Smooth muscle cell (in vitro differentiated cells): ENCODE results near the gene PLSCR2. TPM values are rescaled to one million over a fixed set of nuclear protein-coding genes. Genes with fewer than 3 reads are reported as not detected.
"Not testable (repeated sequence)": the region's sequence is repeated elsewhere in the genome, so short reads cannot be mapped to it uniquely, and the experiment has no call there.

Experiments
- DNase-seq: peaks from one replicate; lab custom pipeline; 2025; ENCODE audit not compliant: unreplicated experiment; lab: John Stamatoyannopoulos, UW
- H2AFZ ChIP-seq: fragments of 200-600 bp; sonication (generic); 2 replicates; pipeline ENCODE4 v1.6.0; 2016; ENCODE audit warnings: antibody characterized with exemption, low read depth, mild to moderate bottlenecking
- H3F3A ChIP-seq: fragments of 200-600 bp; sonication (generic); 2 replicates; pipeline ENCODE4 v1.6.0; 2017; ENCODE audit warnings: antibody characterized with exemption, low read depth
- H3K27ac ChIP-seq: fragments of 200-600 bp; sonication (generic); 2 replicates; pipeline ENCODE4 v1.5.1; 2016; ENCODE audit warnings: low read depth, mild to moderate bottlenecking
- H3K27me3 ChIP-seq: fragments of 200-600 bp; sonication (generic); 2 replicates; pipeline ENCODE4 v1.6.1; 2016; ENCODE audit warnings: low read depth, mild to moderate bottlenecking
- H3K36me3 ChIP-seq: fragments of 200-600 bp; sonication (generic); 2 replicates; pipeline ENCODE4 v1.5.1; 2016; ENCODE audit warnings: low read depth
- H3K4me1 ChIP-seq: fragments of 200-600 bp; sonication (generic); 2 replicates; pipeline ENCODE4 v1.5.1; 2016; ENCODE audit warnings: low read depth
- H3K4me2 ChIP-seq: fragments of 200-600 bp; sonication (generic); 2 replicates; pipeline ENCODE4 v1.6.0; 2016; ENCODE audit warnings: mild to moderate bottlenecking
- H3K4me3 ChIP-seq: fragments of 200-600 bp; sonication (generic); 2 replicates; pipeline ENCODE4 v1.5.1; 2016; ENCODE audit warnings: mild to moderate bottlenecking
- H3K79me2 ChIP-seq: fragments of 200-600 bp; sonication (generic); 2 replicates; pipeline ENCODE4 v1.6.0; 2016; ENCODE audit warnings: low read depth, mild to moderate bottlenecking
- H3K9ac ChIP-seq: fragments of 200-600 bp; sonication (generic); 2 replicates; pipeline ENCODE4 v1.6.0; 2016; ENCODE audit warnings: low read depth
- H3K9me3 ChIP-seq: fragments of 200-600 bp; sonication (generic); replicated peaks from 2 replicates; pipeline ENCODE4 v1.5.1; 2016; ENCODE audit warnings: low read depth
- H4K20me1 ChIP-seq: fragments of 200-600 bp; sonication (generic); 2 replicates; pipeline ENCODE4 v1.6.0; 2016; ENCODE audit warnings: low read depth
- WGBS: methylation state at CpG from one replicate; pipeline ENCODE4 v1.1.7; 2016; ENCODE audit warnings: low lambda C conversion rate; 5-methylcytosine and 5-hydroxymethylcytosine counted together
- polyA plus RNA-seq: library from polyadenylated mRNA; unstranded; fragments of >200 nt; fragmentation: Nextera tagmentation; extraction: Ambion mirVana; gene quantifications from 2 replicates; pipeline ENCODE4 v1.2.1, GENCODE V29; 2016
- total RNA-seq: library from RNA; depleted of rRNA; stranded (reverse); fragments of >200 nt; gene quantifications from 2 replicates; pipeline ENCODE4 v1.2.3, GENCODE V29; 2014
- TF ChIP-seq, protein P1 (sequence below): fragments of 200-600 bp; sonication (generic); IDR thresholded peaks from 2 replicates; pipeline ENCODE4 v1.5.1; 2017; ENCODE audit warnings: borderline replicate concordance, mild to moderate bottlenecking, antibody characterized with exemption; ENCODE audit not compliant: insufficient read depth, poor library complexity, severe bottlenecking

The PLSCR2 gene
- total and polyA plus RNA-seq, 2 experiments from 2014 or later = 0.58 TPM; not detected in 1

DNA sequence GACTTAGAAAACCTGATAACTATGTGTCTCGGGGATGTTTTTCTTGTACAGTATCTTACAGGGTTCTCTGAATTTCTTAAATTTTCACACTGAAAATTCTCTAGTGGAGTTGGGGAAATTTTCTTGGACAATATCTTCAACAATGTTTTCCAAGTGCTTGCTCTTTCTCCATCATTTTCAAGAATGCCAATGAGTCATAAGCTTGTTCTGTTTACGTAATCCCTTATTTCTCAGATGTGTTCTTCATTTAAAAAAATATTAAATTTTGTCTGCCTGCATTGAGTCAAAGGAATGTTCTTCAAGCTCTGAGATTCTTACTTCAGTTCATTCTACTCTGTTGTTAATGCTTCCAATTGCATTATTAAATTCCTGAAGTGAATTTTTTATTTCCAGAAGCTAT is 21.9 kb upstream of the PLSCR2 start:
- Histone ChIP-seq H3K27ac (no peak overlapping the region), H3K4me3 (no peak overlapping the region), H4K20me1 (no peaks in the 10 kb centered on the region), H3K4me1 (no peaks in the 10 kb centered on the region), H3K9ac (no peak overlapping the region), H3K27me3 (no peaks in the 10 kb centered on the region), H3K36me3 (no peaks in the 10 kb centered on the region), H3F3A (no peaks in the 10 kb centered on the region), H2AFZ (no peak overlapping the region), H3K4me2 (no peak overlapping the region), H3K9me3 (no peaks in the 10 kb centered on the region), H3K79me2 (no peaks in the 10 kb centered on the region)
- DNase-seq = no peak
- TF ChIP-seq, protein P1, sequence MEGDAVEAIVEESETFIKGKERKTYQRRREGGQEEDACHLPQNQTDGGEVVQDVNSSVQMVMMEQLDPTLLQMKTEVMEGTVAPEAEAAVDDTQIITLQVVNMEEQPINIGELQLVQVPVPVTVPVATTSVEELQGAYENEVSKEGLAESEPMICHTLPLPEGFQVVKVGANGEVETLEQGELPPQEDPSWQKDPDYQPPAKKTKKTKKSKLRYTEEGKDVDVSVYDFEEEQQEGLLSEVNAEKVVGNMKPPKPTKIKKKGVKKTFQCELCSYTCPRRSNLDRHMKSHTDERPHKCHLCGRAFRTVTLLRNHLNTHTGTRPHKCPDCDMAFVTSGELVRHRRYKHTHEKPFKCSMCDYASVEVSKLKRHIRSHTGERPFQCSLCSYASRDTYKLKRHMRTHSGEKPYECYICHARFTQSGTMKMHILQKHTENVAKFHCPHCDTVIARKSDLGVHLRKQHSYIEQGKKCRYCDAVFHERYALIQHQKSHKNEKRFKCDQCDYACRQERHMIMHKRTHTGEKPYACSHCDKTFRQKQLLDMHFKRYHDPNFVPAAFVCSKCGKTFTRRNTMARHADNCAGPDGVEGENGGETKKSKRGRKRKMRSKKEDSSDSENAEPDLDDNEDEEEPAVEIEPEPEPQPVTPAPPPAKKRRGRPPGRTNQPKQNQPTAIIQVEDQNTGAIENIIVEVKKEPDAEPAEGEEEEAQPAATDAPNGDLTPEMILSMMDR = no peak
- WGBS = 70% methylated on average over 2 of the region's 2 CpGs

DNA sequence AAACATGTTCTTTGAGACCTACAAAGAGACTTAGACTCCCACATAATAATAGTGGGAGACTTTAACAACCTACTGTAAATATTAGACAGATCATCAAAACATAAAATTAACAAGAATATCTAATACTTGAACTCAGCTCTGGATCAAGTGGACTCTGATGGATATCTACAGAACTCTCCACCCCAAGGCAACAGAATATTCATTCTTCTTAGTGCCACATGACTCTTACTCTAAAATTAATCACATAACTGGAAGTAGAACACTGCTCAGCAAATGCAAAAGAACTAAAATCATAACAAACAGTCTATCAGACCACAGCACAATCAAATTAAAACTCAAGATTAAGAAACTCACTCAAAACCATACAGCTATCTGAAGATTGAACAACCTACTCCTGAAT is 15.9 kb upstream of the PLSCR2 start:
- Histone ChIP-seq H3F3A (no peaks in the 10 kb centered on the region), H3K9me3 (no peaks in the 10 kb centered on the region), H3K9ac (no peak overlapping the region), H2AFZ (no peak overlapping the region), H4K20me1 (no peaks in the 10 kb centered on the region), H3K27ac (no peak overlapping the region), H3K27me3 (no peaks in the 10 kb centered on the region), H3K4me1 (no peaks in the 10 kb centered on the region), H3K4me2 (no peak overlapping the region), H3K4me3 (no peak overlapping the region), H3K36me3 (no peaks in the 10 kb centered on the region), H3K79me2 (no peaks in the 10 kb centered on the region)
- DNase-seq = no peak
- TF ChIP-seq, protein P1 = no peak

DNA sequence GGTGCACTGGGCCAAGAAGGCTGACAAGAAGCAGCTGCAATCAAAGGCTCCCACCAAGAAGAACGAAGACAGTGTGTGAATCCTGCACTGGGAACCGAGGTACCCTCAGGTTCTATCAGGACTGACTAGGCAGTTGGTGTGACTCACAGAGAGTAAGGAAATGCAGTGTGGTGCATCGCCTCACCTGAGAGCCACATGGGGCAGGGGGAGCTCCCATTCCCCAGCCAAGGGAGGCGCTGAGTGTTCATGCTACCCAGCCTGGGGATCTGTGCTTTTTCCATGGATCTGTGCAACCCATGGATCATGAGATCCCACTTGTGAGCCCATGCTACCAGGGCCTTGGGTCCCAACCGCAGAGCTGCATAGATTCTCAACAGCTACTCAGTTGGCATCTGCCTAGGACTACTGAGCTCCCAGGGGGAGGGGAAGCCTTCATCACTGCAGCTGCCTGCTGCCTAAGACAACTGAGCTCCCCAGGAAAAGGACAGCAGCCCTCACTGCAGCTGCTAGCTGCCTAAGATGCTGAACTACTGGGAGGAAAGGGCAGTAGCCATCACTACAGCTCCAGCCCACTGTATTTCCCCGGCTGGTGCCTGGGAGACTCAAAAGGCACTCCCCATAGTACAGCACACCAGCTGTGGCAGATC is 6.9 kb upstream of the PLSCR2 start:
- Histone ChIP-seq H3K27me3 (no peaks in the 10 kb centered on the region), H2AFZ (no peak overlapping the region), H3K4me1 (no peaks in the 10 kb centered on the region), H3K4me2 (no peak overlapping the region), H3K36me3 (no peaks in the 10 kb centered on the region), H4K20me1 (no peaks in the 10 kb centered on the region), H3K27ac (no peak overlapping the region), H3K9ac (no peak overlapping the region), H3F3A (no peaks in the 10 kb centered on the region), H3K4me3 (no peak overlapping the region), H3K9me3 (no peaks in the 10 kb centered on the region), H3K79me2 (no peaks in the 10 kb centered on the region)
- TF ChIP-seq, protein P1 = no peak
- DNase-seq = no peak
- 96% methylated on average over 6 of the region's 6 CpGs for WGBS

DNA sequence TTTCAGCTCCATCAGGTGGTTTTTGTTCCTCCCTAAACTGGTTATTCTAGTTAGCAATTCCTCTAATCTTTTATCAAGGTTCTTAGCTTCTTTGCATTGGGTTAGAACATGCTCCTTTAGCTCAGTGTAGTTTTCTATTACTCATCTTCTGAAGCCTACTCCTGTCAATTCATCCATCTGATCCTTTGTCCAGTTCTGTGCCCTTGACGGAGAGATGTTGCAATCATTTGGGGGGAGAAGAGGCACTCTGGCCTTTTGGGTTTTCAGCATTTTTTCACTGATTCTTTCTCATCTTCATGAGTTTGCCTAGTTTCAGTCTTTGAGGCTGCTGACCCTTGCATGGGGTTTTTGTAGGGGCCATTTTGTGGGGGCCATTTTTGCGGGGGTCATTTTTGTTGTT is 5.6 kb upstream of the PLSCR2 start:
- not testable (repeated sequence) for DNase-seq, H3K9me3 ChIP-seq, H3K36me3 ChIP-seq, H3K79me2 ChIP-seq, H2AFZ ChIP-seq, H4K20me1 ChIP-seq, H3F3A ChIP-seq, H3K27ac ChIP-seq, H3K4me3 ChIP-seq, H3K4me2 ChIP-seq, H3K9ac ChIP-seq, H3K27me3 ChIP-seq, H3K4me1 ChIP-seq
- 90% methylated on average over 2 of the region's 2 CpGs for WGBS
